SK-N-SH (cell line): ENCODE measurements around the gene KRTCAP3. TPM values are rescaled to one million over a fixed set of nuclear protein-coding genes. Genes with fewer than 3 reads are reported as not detected.

Experiments used
- CTCF ChIA-PET: fragments of 300-600, 350-600 bp; formaldehyde crosslinking; extraction: SDS; loops from one replicate; lab custom pipeline; 2021; lab: Yijun Ruan, JAX
- POLR2A ChIA-PET: fragments of 350-600 bp; sonication (Branson Sonifier 250); formaldehyde crosslinking; extraction: SDS; loops from one replicate; lab custom pipeline; 2020; ENCODE audit warnings: antibody characterized with exemption, inconsistent platforms; lab: Yijun Ruan, JAX
- DNase-seq: peaks from one replicate; pipeline ENCODE4 v3.0.0; 2012
- H2AFZ ChIP-seq: fragments of 200-600 bp; sonication (generic); 2 replicates; pipeline ENCODE4 v1.8.1; 2016; ENCODE audit warnings: antibody characterized with exemption, mild to moderate bottlenecking, low read depth
- H3F3A ChIP-seq: fragments of 200-600 bp; sonication (generic); replicated peaks from 2 replicates; pipeline ENCODE3; 2016; ENCODE audit warnings: antibody characterized with exemption, mild to moderate bottlenecking; ENCODE audit not compliant: insufficient read depth
- H3K27ac ChIP-seq, 2 experiments: fragments of 200-500 bp in 1 of 2; fragments of 200-600 bp in 1 of 2; sonication (Bioruptor generic) in 1 of 2; sonication (generic), shearing (Covaris generic) in 1 of 2; 2 replicates each; pipeline versions ENCODE4 v1.5.1 to v1.6.1; 2014 to 2016; ENCODE audit warnings: low read depth in 2 of 2, inconsistent platforms in 1 of 2, low read length in 1 of 2, mild to moderate bottlenecking in 1 of 2, mixed read lengths in 1 of 2
- H3K27me3 ChIP-seq: fragments of 200-600 bp; sonication (generic), shearing (Covaris generic); 2 replicates; pipeline ENCODE4 v1.6.1; 2016; ENCODE audit warnings: mixed run types; ENCODE audit not compliant: insufficient read depth
- H3K36me3 ChIP-seq, 2 experiments: fragments of 200-500 bp in 1 of 2; fragments of 200-600 bp in 1 of 2; sonication (Bioruptor generic) in 1 of 2; sonication (generic) in 1 of 2; replicated peaks in 1 of 2; 2 replicates each; pipeline versions ENCODE3 to v1.5.1; 2014 to 2016; ENCODE audit warnings: low read length in 1 of 2, mild to moderate bottlenecking in 1 of 2; ENCODE audit not compliant: insufficient read depth in 2 of 2, control insufficient read depth in 1 of 2
- H3K4me1 ChIP-seq, 2 experiments: fragments of 200-500 bp in 1 of 2; fragments of 200-600 bp in 1 of 2; sonication (Bioruptor generic) in 1 of 2; sonication (generic), shearing (Covaris generic) in 1 of 2; 2 replicates each; pipeline versions ENCODE4 v1.5.1 to v1.6.1; 2014 to 2016; ENCODE audit warnings: low read depth in 1 of 2, low read length in 1 of 2, mixed run types in 1 of 2; ENCODE audit not compliant: insufficient read depth in 2 of 2, control insufficient read depth in 1 of 2
- H3K4me2 ChIP-seq: fragments of 200-600 bp; sonication (generic), shearing (Covaris generic); 2 replicates; pipeline ENCODE4 v1.6.1; 2017; ENCODE audit warnings: mixed run types
- H3K4me3 ChIP-seq, 2 experiments: fragments of 200-500 bp in 1 of 2; fragments of 200-600 bp in 1 of 2; sonication (Bioruptor generic) in 1 of 2; sonication (generic), shearing (Covaris generic) in 1 of 2; 2 replicates each; pipeline versions ENCODE4 v1.5.1 to v1.8.1; 2014 to 2016; ENCODE audit warnings: low read depth in 2 of 2, inconsistent platforms in 1 of 2, low read length in 1 of 2, mild to moderate bottlenecking in 1 of 2, mixed read lengths in 1 of 2, moderate library complexity in 1 of 2
- H3K79me2 ChIP-seq: fragments of 200-600 bp; sonication (generic); 2 replicates; pipeline ENCODE4 v1.8.1; 2017; ENCODE audit warnings: mild to moderate bottlenecking; ENCODE audit not compliant: insufficient read depth
- H3K9ac ChIP-seq: fragments of 200-600 bp; sonication (generic); 2 replicates; pipeline ENCODE4 v1.6.1; 2017; ENCODE audit warnings: mixed run types
- H3K9me2 ChIP-seq: fragments of 200-600 bp; sonication (generic); 2 replicates; pipeline ENCODE4 v1.6.1; 2017; ENCODE audit warnings: mixed run types
- H3K9me3 ChIP-seq: fragments of 200-600 bp; sonication (generic); 2 replicates; pipeline ENCODE4 v1.6.1; 2017; ENCODE audit warnings: mixed run types, mild to moderate bottlenecking, moderate library complexity
- H4K20me1 ChIP-seq: fragments of 200-600 bp; sonication (generic); 2 replicates; pipeline ENCODE4 v1.6.1; 2017; ENCODE audit warnings: mild to moderate bottlenecking, mixed run types; ENCODE audit not compliant: insufficient read depth
- EZH2phosphoT487 ChIP-seq: fragments of 200-600 bp; sonication (generic); IDR thresholded peaks from 2 replicates; pipeline ENCODE4 v1.6.1; 2017; ENCODE audit warnings: low read depth, mixed run types, mild to moderate bottlenecking, antibody characterized with exemption, moderate library complexity, borderline replicate concordance
- IRF3 ChIP-seq: fragments of 150-350 bp; IDR thresholded peaks from 2 replicates; pipeline ENCODE4 v1.6.1; 2016; ENCODE audit warnings: mild to moderate bottlenecking, low read depth, low read length
- JUND ChIP-seq: IDR thresholded peaks from 2 replicates; pipeline ENCODE4 v1.4.0; 2012
- MEF2A ChIP-seq: IDR thresholded peaks from 2 replicates; pipeline ENCODE4 v1.4.0; 2012; ENCODE audit warnings: low read depth, borderline replicate concordance
- NFIC ChIP-seq: IDR thresholded peaks from 2 replicates; pipeline ENCODE4 v1.4.0; 2012; ENCODE audit warnings: borderline replicate concordance
- RCOR1 ChIP-seq: fragments of 150-350 bp; IDR thresholded peaks from 2 replicates; pipeline ENCODE4 v1.6.1; 2017; ENCODE audit warnings: antibody characterized with exemption, low read length
- SMC3 ChIP-seq: IDR thresholded peaks from 2 replicates; pipeline ENCODE4 v1.6.1; 2012; ENCODE audit warnings: low read depth, low read length, improper control_type of control experiment
- WGBS: methylation state at CpG from one replicate; pipeline ENCODE4 v1.1.6; 2017; ENCODE audit warnings: low lambda C conversion rate; 5-methylcytosine and 5-hydroxymethylcytosine counted together
- polyA plus RNA-seq, 3 experiments: library from polyadenylated mRNA; depleted of rRNA; stranded (reverse); fragments of >200 nt; gene quantifications; 2 replicates each; pipeline ENCODE4 v1.2.3, GENCODE V29; 2012

The KRTCAP3 gene
- polyA plus RNA-seq, 1 of the 3 experiments (the other 2 are of a cell fraction): 4.1 TPM

GRCh38 chr2:27435628-27436027 lies 6.6 kb upstream of the KRTCAP3 start:
- no peaks in the 10 kb centered on the region for H3K27me3 ChIP-seq
- peaks cover 44% of the 10 kb centered on the region for H3K79me2 ChIP-seq
- peaks cover 64 to 69% of the 10 kb centered on the region in 2 experiments for H3K36me3 ChIP-seq
- no peak overlapping the region for H3K4me3 ChIP-seq
- H3K4me2 ChIP-seq: no peak overlapping the region
- DNase-seq: no peak
- no peak for TF ChIP-seq NFIC
- TF ChIP-seq, all 33 proteins: peak for 0
- no peaks in the 10 kb centered on the region for H3K9me2 ChIP-seq
- ChIA-PET POLR2A (interaction anchor here (1.1 kb wide), 1 partner anchor 26 kb away, joined by 3 read pairs; the partner anchor contains the start of gene PPM1G), CTCF (interaction anchor here (1.4 kb wide), 1 partner anchor 41 kb away, joined by 4 read pairs; no protein-coding TSS in a partner anchor)
- no peak overlapping the region for H2AFZ ChIP-seq
- no peaks in the 10 kb centered on the region for H3K9me3 ChIP-seq
- peaks cover 30% of the 10 kb centered on the region for H4K20me1 ChIP-seq
- H3K9ac ChIP-seq: no peak overlapping the region
- no peak overlapping the region for H3K27ac ChIP-seq
- peaks cover 13% of the 10 kb centered on the region for H3F3A ChIP-seq
- WGBS: 98% methylated on average over 6 of the region's 6 CpGs
- peaks cover 2 to 3% of the 10 kb centered on the region in 2 experiments; a peak in 1 of 4 replicates for H3K4me1 ChIP-seq

- WGBS: 85% methylated on average over 10 of the region's 10 CpGs
- TF ChIP-seq RCOR1 (no peak), JUND (no peak), IRF3 (no peak), SMC3 (no peak), MEF2A (no peak), EZH2phosphoT487 (no peak)
- CTCF ChIA-PET: interaction anchor here (0.6 to 5.0 kb wide), 2 partner anchors 12 to 18 kb away, joined by 3 to 31 read pairs; partner anchors contain the start of gene NRBP1
- H3K9me3 ChIP-seq: no peaks in the 10 kb centered on the region
- H3K4me1 ChIP-seq: no peaks in the 10 kb centered on the region
- H3F3A ChIP-seq: peaks cover 13% of the 10 kb centered on the region
- H3K9ac ChIP-seq: no peak overlapping the region
- POLR2A ChIA-PET: interaction anchor here (1.4 kb wide), 1 partner anchor 10 kb away, joined by 3 read pairs; no protein-coding TSS in a partner anchor
- no peak overlapping the region for H3K4me2 ChIP-seq
- H3K4me3 ChIP-seq: no peak overlapping the region
- H3K36me3 ChIP-seq: peaks cover 37 to 61% of the 10 kb centered on the region in 2 experiments
- H3K79me2 ChIP-seq: no peaks in the 10 kb centered on the region
- no peak for DNase-seq
- H2AFZ ChIP-seq: no peak overlapping the region
- no peaks in the 10 kb centered on the region for H3K27me3 ChIP-seq
- H4K20me1 ChIP-seq: no peaks in the 10 kb centered on the region
- H3K9me2 ChIP-seq: no peaks in the 10 kb centered on the region
- H3K27ac ChIP-seq: no peak overlapping the region; a peak in 1 of 4 replicates
These were observed 805 bp upstream of the KRTCAP3 start for GRCh38 chr2:27441226-27441926.

DNA sequence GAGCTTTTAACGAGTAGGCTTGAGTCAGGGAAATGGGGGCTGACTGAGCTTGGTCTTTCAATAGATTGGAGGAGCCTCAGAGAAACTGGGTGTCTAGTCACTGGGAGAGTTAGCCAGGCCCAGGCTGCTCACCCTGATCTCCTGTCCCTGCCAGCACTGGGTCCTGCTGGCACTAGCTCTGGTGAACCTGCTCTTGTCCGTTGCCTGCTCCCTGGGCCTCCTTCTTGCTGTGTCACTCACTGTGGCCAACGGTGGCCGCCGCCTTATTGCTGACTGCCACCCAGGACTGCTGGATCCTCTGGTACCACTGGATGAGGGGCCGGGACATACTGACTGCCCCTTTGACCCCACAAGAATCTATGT lies 720 bp downstream of the KRTCAP3 start:
- no peak overlapping the region for H3K4me3 ChIP-seq
- peaks cover 30 to 54% of the 10 kb centered on the region in 2 experiments for H3K36me3 ChIP-seq
- H3K79me2 ChIP-seq: no peaks in the 10 kb centered on the region
- 88% methylated on average over 6 of the region's 6 CpGs for WGBS
- no peak overlapping the region for H2AFZ ChIP-seq
- H3K27ac ChIP-seq: no peak overlapping the region
- CTCF ChIA-PET: interaction anchor here (0.9 to 1.7 kb wide), 3 partner anchors 9 to 190 kb away, joined by 3 to 6 read pairs (median 3); no protein-coding TSS in a partner anchor
- H3K9me2 ChIP-seq: no peaks in the 10 kb centered on the region
- no peaks in the 10 kb centered on the region for H3K9me3 ChIP-seq
- H3K9ac ChIP-seq: no peak overlapping the region
- H3K4me2 ChIP-seq: no peak overlapping the region
- H3K4me1 ChIP-seq: no peaks in the 10 kb centered on the region
- H4K20me1 ChIP-seq: no peaks in the 10 kb centered on the region
- TF ChIP-seq JUND: no peak
- no peaks in the 10 kb centered on the region for H3K27me3 ChIP-seq
- POLR2A ChIA-PET: interaction anchor here (1.4 kb wide), 1 partner anchor 12 kb away, joined by 5 read pairs; no protein-coding TSS in a partner anchor
- DNase-seq: no peak
- peaks cover 12% of the 10 kb centered on the region for H3F3A ChIP-seq
